K562 (cell line): ENCODE data around the gene ZNF22. TPM values are rescaled to one million over a fixed set of nuclear protein-coding genes. Genes with fewer than 3 reads are reported as not detected.

Source experiments
- ATAC-seq: fragments of 200-7000 bp; cut with Tn5 transposase; 3 replicates; pipeline ENCODE4 v1.9.1; 2020; ENCODE audit warnings: moderate library complexity
- BruUV-seq: library from RNA; stranded (reverse); fragments of 400-500 nt; replicated peaks from 2 replicates; lab custom pipeline; 2021; lab: Mats Ljungman, UMichigan
- CTCF ChIA-PET: fragments of 300-600 bp; formaldehyde crosslinking; extraction: SDS; loops from one replicate; lab custom pipeline; 2021; ENCODE audit warnings: low intra/inter-chr PET ratio; lab: Yijun Ruan, JAX
- POLR2A ChIA-PET: fragments of 300-600, 350-650 bp; sonication (Branson Sonifier 250); formaldehyde crosslinking; extraction: SDS; loops from one replicate; lab custom pipeline; 2021; ENCODE audit warnings: antibody characterized with exemption, inconsistent platforms; lab: Yijun Ruan, JAX
- DNase-seq, 4 experiments: peaks; one replicate each; pipeline versions ENCODE4 v3.0.0 to v3.0.0-alpha.2; 2011 to 2018; ENCODE audit warnings: low spot score in 3 of 4, mixed read lengths in 3 of 4; ENCODE audit errors: extremely low read depth in 1 of 4
- FAIRE-seq: peaks from 2 replicates; lab custom pipeline; 2011; peaks lifted over from hg19 to GRCh38; lab: Jason Lieb, UNC
- H2AFZ ChIP-seq: 2 replicates; pipeline ENCODE4 v1.6.0; 2011; ENCODE audit warnings: low read depth, low read length, control low read depth, inconsistent platforms
- H3K27ac ChIP-seq: fragments of 200-600 bp; 3 replicates; pipeline ENCODE4 v1.8.0; 2011; ENCODE audit warnings: low read depth, mild to moderate bottlenecking, control low read depth, inconsistent platforms, low read length, moderate library complexity, mixed read lengths; ENCODE audit errors: extremely low read depth
- H3K27me3 ChIP-seq, 2 experiments: fragments of 300-600 bp in 1 of 2; 2 replicates in 1 of 2; 3 replicates in 1 of 2; pipeline versions ENCODE4 v1.6.0 to v1.8.0; 2011; ENCODE audit warnings: inconsistent platforms in 2 of 2, low read length in 2 of 2, mild to moderate bottlenecking in 1 of 2, mixed read lengths in 1 of 2, moderate library complexity in 1 of 2; ENCODE audit not compliant: control insufficient read depth in 2 of 2, insufficient read depth in 2 of 2
- H3K36me3 ChIP-seq: fragments of 300-600 bp; 3 replicates; pipeline ENCODE4 v1.8.0; 2011; ENCODE audit warnings: mild to moderate bottlenecking, low read length, inconsistent platforms; ENCODE audit not compliant: control insufficient read depth, insufficient read depth
- H3K4me1 ChIP-seq, 2 experiments: fragments of 200-600 bp in 1 of 2; replicated peaks in 1 of 2; 2 replicates in 1 of 2; 3 replicates in 1 of 2; pipeline versions ENCODE4 v1.5.1 to v1.8.0; 2011; ENCODE audit warnings: inconsistent platforms in 2 of 2, low read length in 2 of 2, mild to moderate bottlenecking in 1 of 2, mixed read lengths in 1 of 2, moderate library complexity in 1 of 2; ENCODE audit not compliant: control insufficient read depth in 2 of 2, insufficient read depth in 2 of 2
- H3K4me2 ChIP-seq: 2 replicates; pipeline ENCODE4 v1.6.1; 2011; ENCODE audit warnings: low read length, control low read depth, inconsistent platforms, mixed read lengths; ENCODE audit not compliant: insufficient read depth
- H3K4me3 ChIP-seq: fragments of 200-600 bp; sonication (generic), shearing (Covaris generic); 2 replicates; pipeline ENCODE4 v1.5.1; 2016; ENCODE audit warnings: control low read depth, inconsistent platforms
- H3K79me2 ChIP-seq: fragments of 200-600 bp; 3 replicates; pipeline ENCODE4 v1.8.0; 2011; ENCODE audit warnings: low read length, inconsistent platforms; ENCODE audit not compliant: control insufficient read depth, insufficient read depth
- H3K9ac ChIP-seq, 2 experiments: 2 replicates each; pipeline versions ENCODE4 v1.6.0 to v1.6.1; 2011; ENCODE audit warnings: low read depth in 2 of 2, low read length in 2 of 2, control low read depth in 1 of 2, inconsistent platforms in 1 of 2, mild to moderate bottlenecking in 1 of 2, mixed read lengths in 1 of 2; ENCODE audit not compliant: insufficient read depth in 1 of 2
- H3K9me1 ChIP-seq: one replicate; pipeline ENCODE4 v1.6.0; 2011; ENCODE audit warnings: inconsistent platforms, mild to moderate bottlenecking, low read length, moderate library complexity; ENCODE audit not compliant: control insufficient read depth, insufficient read depth
- H3K9me3 ChIP-seq: replicated peaks from 2 replicates; pipeline ENCODE4 v1.5.1; 2011; ENCODE audit warnings: low read depth, low read length, inconsistent platforms; ENCODE audit not compliant: control insufficient read depth, insufficient read depth
- H4K20me1 ChIP-seq: replicated peaks from 2 replicates; pipeline ENCODE4 v1.6.1; 2011; ENCODE audit warnings: low read length, inconsistent platforms, mixed read lengths; ENCODE audit not compliant: control insufficient read depth, insufficient read depth
- BHLHE40 ChIP-seq: IDR thresholded peaks from 2 replicates; pipeline ENCODE4 v1.6.1; 2011; ENCODE audit warnings: low read length, improper control_type of control experiment
- ELF4 ChIP-seq: fragments of 450-650 bp; formaldehyde crosslinking; IDR thresholded peaks from 2 replicates; pipeline ENCODE4 v1.4.0; 2022; ENCODE audit warnings: missing genetic modification characterization
- FOXJ3 ChIP-seq: sonication (generic); formaldehyde crosslinking; IDR thresholded peaks from 2 replicates; pipeline ENCODE4 v1.4.0; 2020; ENCODE audit warnings: mild to moderate bottlenecking, missing genetic modification reagents
- ZNF511 ChIP-seq: sonication (generic); formaldehyde crosslinking; IDR thresholded peaks from 2 replicates; pipeline ENCODE4 v1.8.0; 2022; ENCODE audit warnings: mild to moderate bottlenecking, missing genetic modification reagents
- WGBS: fragments of 100-300 bp; shearing (Covaris generic); methylation state at CpG from one replicate; pipeline ENCODE4 v1.1.6; 2016; ENCODE audit warnings: low coverage, mixed read lengths; ENCODE audit not compliant: insufficient coverage; ENCODE audit errors: missing lambda C conversion rate; 5-methylcytosine and 5-hydroxymethylcytosine counted together
- in situ Hi-C: fragments of 300-500 bp; cut with MboI; formaldehyde crosslinking; loops from 4 replicates; pipeline ENCODE4 v1.15.0; 2018; ENCODE audit warnings: inconsistent platforms, mixed read lengths
- intact Hi-C: fragments of 100-400 bp; cut with micrococcal nuclease; formaldehyde crosslinking; loops from 2 replicates; pipeline ENCODE4 v1.14.2; 2022
- polyA plus RNA-seq, 8 experiments: library from polyadenylated mRNA; depleted of rRNA in 4 of 8; stranded (reverse) in 5 of 8; unstranded in 3 of 8; fragments of >200 nt; fragmentation: Nextera tagmentation in 2 of 8; fragmentation: Illumina TruSeq in 1 of 8; extraction: Ambion mirVana in 2 of 8; extraction: Trizol in 1 of 8; gene quantifications; 2 replicates each; pipeline versions ENCODE4 v1.2.1 to v1.2.3, GENCODE V29; 2011 to 2014; ENCODE audit warnings: inconsistent platforms in 1 of 8, missing spikeins in 1 of 8
- total RNA-seq, 7 experiments: library from RNA; depleted of rRNA in 6 of 7; stranded (reverse); fragments of >200 nt in 6 of 7; fragmentation: Illumina TruSeq in 2 of 7; extraction: Trizol in 2 of 7; gene quantifications; 2 replicates each; pipeline versions ENCODE4 v1.2.1 to v1.2.3, GENCODE V29; 2011 to 2021; ENCODE audit warnings: low replicate concordance in 1 of 7

ZNF22 gene
- total and polyA plus RNA-seq, 9 of the 15 experiments (the other 6 are each of a cell fraction or from before 2014, with no cell fraction given): 36.2 to 98.7 (median 51.2) TPM

- POLR2A ChIA-PET: no interaction called here
Measured at GRCh38 chr10:44956226-44956625, 44.5 kb upstream of the ZNF22 start.

More at GRCh38 chr10:44956226-44956625, 44.5 kb upstream of the ZNF22 start:
- Histone ChIP-seq H3K9me1 (peaks cover 4% of the 10 kb centered on the region), H3K9me3 (no peaks in the 10 kb centered on the region), H3K79me2 (no peaks in the 10 kb centered on the region), H2AFZ (no peak overlapping the region), H3K9ac (no peak overlapping the region), H3K27ac (no peak overlapping the region), H3K4me3 (no peak overlapping the region), H3K4me1 (peaks cover 8 to 11% of the 10 kb centered on the region in 2 experiments; a peak in 4 of 5 replicates), H3K4me2 (no peak overlapping the region)
- no TSS peak for BruUV-seq
- intact Hi-C loops: no loop called here
- DNase-seq: no peak
- in situ Hi-C loops: no loop called here
- no peak for FAIRE-seq
- CTCF ChIA-PET: no interaction called here
- TF ChIP-seq BHLHE40 (no peak), ZNF511 (CRISPR knock-in tag) (no peak), FOXJ3 (no peak), ELF4 (CRISPR knock-in tag) (no peak)
- TF ChIP-seq, all 486 proteins: peak for 0
- Histone ChIP-seq H3K36me3 (no peaks in the 10 kb centered on the region), H3K27me3 (peaks cover 19 to 26% of the 10 kb centered on the region in 2 experiments; a peak in 4 of 5 replicates), H4K20me1 (peaks cover 8% of the 10 kb centered on the region; the same call in 1 of the 2 replicates)
- WGBS: 6% methylated on average over 4 of the region's 4 CpGs
- no peak for ATAC-seq
